ENCODE measurements around the gene COL1A1.

- TF ChIP-seq CTCF (IDR thresholded peaks at IDR 0.05) (no peak), POLR2A (IDR thresholded peaks at IDR 0.05) (no peak)
Observed at GRCh38 chr17:50189550-50190292, 11.7 kb downstream of the COL1A1 start.
